HS-27A (cell line): ENCODE results near the gene MAGEB6B.
"Not testable (repeated sequence)": the region's sequence is repeated elsewhere in the genome, so short reads cannot be mapped to it uniquely, and the experiment has no call there.

Source experiments
- DNase-seq: peaks from one replicate; pipeline ENCODE4 v3.0.0-alpha.2; 2012; ENCODE audit warnings: low read depth, missing footprints

MAGEB6B gene, protein sequence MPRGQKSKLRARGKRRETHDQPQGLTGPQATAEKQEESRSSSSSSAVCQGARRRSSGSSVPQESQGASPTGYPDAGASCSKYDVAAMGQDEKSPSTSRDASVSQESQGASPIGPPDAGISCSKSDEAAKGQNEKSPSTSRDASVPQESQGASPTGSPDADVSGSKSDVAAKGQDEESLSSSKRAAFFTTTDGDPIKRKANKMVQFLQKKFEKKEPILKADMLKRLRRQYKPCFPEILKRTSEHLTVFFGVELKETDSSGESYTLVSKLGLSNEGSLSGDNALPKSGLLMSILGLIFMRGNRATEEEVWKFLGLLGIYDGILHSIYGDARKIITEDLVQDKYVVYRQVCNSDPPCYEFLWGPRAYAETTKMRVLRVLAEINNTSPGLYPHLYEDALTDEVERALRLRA

GRCh38 chrX:26160301-26160700 is at the start of gene MAGEB6B:
Gene MAGEB6B (plus strand): TSS chrX:26160601. CDS start chrX:26160601, 0 bp downstream.
- no peak for DNase-seq

GRCh38 chrX:26138274-26138673 is 22.1 kb upstream of the MAGEB6B start, which contains the start of gene MAGEB18:
Gene MAGEB18 (plus strand): TSS chrX:26138343. CDS start chrX:26138986, 643 bp downstream.
- no peak for DNase-seq

DNA sequence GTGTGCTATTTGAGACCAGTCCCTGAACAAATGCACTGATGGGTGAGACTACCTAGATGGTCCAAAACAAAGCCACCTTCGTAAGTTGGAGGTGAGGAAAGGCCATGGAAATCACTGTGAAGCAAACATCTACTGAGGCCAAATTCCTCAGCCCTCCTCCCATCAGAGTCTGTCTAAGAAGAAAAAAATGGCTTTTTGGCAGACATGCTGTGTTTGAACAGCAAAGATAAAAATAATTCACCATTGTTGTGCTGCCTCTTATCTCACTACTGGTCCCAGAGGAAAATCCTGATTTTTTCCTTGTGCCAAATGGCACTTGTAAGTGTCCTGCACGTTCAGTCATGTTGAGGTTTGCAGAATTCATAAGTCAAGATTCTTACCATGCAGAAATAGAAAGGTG is 14.4 kb upstream of the MAGEB6B start:
- DNase-seq, result no peak

DNA sequence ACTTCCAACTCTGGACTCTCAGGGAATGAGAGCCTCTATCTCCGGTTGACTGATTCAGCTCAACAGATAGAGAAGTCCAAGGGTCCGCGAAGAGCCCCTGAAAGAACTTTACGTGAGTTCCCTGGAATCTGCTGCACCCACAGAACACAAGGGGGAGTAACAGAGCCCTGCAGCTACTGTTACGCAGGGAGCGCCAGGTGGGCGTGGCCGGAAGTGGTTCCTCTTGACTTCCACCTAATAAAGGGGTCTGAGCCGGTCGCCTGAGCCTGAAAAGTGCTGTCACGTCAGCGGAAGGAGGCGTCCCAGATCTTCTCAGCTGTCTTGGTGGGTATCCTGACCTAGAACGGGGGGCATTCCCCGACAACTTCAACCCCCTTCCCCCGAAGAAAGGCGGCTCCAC is 31.8 kb downstream of the MAGEB6B start, which contains the start of gene MAGEB6:
Gene MAGEB6, plus strand, starts transcription at position 237 of the 400 bp plus-strand sequence. CDS start 1,407 bp downstream, outside the sequence.
- no peak for DNase-seq

DNA sequence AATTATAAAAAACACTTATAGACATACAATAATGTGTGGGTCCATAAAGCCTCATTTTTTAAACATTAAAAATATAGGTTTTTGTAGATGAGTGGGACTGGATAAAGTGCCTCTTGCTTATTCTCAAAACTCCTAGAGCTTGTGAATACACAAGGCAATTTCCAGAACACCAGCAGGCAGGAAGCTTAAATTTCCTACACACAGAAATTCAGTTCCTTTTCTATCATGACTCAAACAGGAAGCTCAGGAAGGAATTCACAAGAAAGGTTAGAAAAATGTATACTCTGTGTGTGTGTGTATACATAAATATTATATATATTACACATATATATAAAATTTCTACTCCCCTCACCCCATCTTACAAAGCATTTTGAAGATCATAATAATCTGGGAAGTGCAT is 43.2 kb downstream of the MAGEB6B start:
- DNase-seq, result no peak

DNA sequence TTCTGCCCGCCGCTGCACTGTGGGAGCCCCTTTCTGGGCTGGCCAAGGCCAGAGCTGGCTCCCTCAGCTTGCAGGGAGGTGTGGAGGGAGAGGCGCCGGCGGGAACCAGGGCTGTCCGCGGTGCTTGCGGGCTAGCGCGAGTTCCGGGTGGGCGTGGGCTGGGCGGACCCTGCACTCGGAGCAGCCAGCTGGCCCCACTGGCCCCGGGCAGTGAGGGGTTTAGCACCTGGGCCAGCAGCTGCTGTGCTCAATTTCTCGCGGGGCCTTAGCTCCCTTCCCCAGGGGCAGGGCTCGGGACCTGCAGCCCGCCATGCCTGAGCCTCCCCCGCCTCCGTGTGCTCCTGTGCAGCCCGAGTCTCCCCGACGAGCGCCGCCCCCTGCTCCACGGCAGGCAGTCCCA is 44.3 kb downstream of the MAGEB6B start:
- not testable (repeated sequence) for DNase-seq

GRCh38 chrX:26208012-26208411 is 47.6 kb downstream of the MAGEB6B start:
- no peak for DNase-seq
